Peyer's patch (tissue), 4 donors: ENCODE results near the gene VCL.

ENCODE experiments used
- POLR2A ChIP-seq, 2 donors: fragments of 450-650 bp; IDR thresholded peaks; one replicate each; pipeline ENCODE4 v1.5.1; 2017; ENCODE audit warnings: antibody characterized with exemption in 2 of 2, mild to moderate bottlenecking in 2 of 2, moderate library complexity in 2 of 2
- TF ChIP-seq, protein P1 (sequence below), 6 experiments: fragments of 450-650 bp in 4 of 6; fragments of 200-600 bp in 2 of 6; sonication (generic) in 1 of 6; IDR thresholded peaks; one replicate each; pipeline ENCODE4 v1.5.1; 2017 to 2019; ENCODE audit warnings: antibody characterized with exemption in 6 of 6, mild to moderate bottlenecking in 3 of 6, moderate library complexity in 1 of 6

DNA sequence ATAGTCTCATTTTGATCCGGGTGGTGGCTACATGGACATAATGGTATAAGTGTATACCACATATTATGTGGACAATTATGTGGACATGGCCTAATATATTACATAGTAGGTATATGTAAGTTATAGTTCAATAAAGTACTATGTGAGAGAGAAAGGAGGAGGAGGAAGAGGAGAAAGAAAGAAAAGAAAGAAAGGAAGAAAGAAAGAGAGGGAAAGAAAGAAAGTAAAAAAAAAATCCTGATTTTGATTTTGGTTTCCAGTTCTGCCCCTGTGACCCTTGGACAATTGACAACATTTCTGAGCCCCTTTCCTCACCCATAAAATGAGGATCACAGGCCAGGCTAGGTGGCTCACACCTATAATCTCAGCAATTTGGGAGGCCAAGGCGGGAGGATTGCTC is 42.2 kb upstream of the VCL start:
- TF ChIP-seq POLR2A (IDR thresholded peaks at IDR 0.05) = no peak
- TF ChIP-seq, protein P1, sequence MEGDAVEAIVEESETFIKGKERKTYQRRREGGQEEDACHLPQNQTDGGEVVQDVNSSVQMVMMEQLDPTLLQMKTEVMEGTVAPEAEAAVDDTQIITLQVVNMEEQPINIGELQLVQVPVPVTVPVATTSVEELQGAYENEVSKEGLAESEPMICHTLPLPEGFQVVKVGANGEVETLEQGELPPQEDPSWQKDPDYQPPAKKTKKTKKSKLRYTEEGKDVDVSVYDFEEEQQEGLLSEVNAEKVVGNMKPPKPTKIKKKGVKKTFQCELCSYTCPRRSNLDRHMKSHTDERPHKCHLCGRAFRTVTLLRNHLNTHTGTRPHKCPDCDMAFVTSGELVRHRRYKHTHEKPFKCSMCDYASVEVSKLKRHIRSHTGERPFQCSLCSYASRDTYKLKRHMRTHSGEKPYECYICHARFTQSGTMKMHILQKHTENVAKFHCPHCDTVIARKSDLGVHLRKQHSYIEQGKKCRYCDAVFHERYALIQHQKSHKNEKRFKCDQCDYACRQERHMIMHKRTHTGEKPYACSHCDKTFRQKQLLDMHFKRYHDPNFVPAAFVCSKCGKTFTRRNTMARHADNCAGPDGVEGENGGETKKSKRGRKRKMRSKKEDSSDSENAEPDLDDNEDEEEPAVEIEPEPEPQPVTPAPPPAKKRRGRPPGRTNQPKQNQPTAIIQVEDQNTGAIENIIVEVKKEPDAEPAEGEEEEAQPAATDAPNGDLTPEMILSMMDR (IDR thresholded peaks at IDR 0.05) = no peak
